Adrenal gland (tissue), 5 donors: Measurements from ENCODE around the gene NKPD1.

Source experiments
- POLR2A ChIP-seq, 2 donors: fragments of 450-650 bp; IDR thresholded peaks; one replicate each; pipeline ENCODE4 v1.6.1; 2017; ENCODE audit warnings: antibody characterized with exemption in 2 of 2, mild to moderate bottlenecking in 2 of 2, moderate library complexity in 1 of 2
- TF ChIP-seq, protein P1 (sequence below), 6 experiments: fragments of 450-650 bp in 4 of 6; fragments of 200-600 bp in 2 of 6; sonication (generic) in 1 of 6; IDR thresholded peaks; 1 replicate in 5 of 6; 2 replicates in 1 of 6; pipeline versions ENCODE4 v1.5.1 to v1.8.0; 2016 to 2021; ENCODE audit warnings: antibody characterized with exemption in 6 of 6, mild to moderate bottlenecking in 2 of 6, moderate library complexity in 1 of 6
- donor health status: DM: no; HTN: no; CAD: no.

DNA sequence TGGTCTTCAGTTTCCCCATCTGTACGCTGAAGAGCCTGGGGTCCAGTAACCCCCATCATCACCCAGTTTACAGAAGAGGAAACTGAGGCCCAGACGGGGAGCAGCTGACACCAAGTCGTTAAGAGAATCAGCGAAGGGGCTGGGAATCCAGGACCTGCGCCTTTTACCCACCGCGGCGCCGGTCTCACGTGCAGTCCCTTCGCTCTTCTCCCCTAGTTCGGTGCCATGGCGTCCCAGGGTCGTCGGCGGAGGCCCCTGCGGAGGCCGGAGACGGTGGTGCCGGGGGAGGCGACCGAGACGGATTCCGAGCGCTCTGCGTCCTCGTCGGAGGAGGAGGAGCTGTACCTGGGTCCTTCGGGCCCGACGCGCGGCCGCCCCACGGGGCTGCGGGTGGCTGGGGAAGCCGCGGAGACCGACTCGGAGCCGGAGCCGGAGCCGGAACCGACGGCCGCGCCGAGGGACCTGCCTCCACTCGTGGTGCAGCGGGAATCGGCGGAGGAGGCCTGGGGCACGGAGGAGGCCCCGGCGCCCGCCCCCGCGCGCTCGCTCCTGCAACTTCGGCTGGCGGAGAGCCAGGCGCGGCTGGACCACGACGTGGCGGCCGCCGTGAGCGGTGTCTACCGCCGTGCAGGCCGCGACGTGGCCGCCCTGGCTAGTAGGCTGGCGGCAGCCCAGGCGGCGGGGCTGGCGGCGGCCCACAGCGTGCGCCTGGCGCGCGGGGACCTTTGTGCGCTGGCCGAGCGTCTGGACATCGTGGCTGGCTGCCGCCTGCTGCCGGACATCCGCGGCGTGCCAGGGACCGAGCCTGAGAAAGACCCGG, 18.5 kb upstream of the NKPD1 start:
- TF ChIP-seq, protein P1, sequence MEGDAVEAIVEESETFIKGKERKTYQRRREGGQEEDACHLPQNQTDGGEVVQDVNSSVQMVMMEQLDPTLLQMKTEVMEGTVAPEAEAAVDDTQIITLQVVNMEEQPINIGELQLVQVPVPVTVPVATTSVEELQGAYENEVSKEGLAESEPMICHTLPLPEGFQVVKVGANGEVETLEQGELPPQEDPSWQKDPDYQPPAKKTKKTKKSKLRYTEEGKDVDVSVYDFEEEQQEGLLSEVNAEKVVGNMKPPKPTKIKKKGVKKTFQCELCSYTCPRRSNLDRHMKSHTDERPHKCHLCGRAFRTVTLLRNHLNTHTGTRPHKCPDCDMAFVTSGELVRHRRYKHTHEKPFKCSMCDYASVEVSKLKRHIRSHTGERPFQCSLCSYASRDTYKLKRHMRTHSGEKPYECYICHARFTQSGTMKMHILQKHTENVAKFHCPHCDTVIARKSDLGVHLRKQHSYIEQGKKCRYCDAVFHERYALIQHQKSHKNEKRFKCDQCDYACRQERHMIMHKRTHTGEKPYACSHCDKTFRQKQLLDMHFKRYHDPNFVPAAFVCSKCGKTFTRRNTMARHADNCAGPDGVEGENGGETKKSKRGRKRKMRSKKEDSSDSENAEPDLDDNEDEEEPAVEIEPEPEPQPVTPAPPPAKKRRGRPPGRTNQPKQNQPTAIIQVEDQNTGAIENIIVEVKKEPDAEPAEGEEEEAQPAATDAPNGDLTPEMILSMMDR (IDR thresholded peaks at IDR 0.05): no peak
- no peak for TF ChIP-seq POLR2A (IDR thresholded peaks at IDR 0.05)
